GM19397 (cell line): Measurements from ENCODE around the gene TMPRSS2.

Source experiments
- ATAC-seq: cut with Tn5 transposase; IDR thresholded peaks from one replicate; pipeline ENCODE4 v1.9.1; 2021; ENCODE audit warnings: mild to moderate bottlenecking, moderate library complexity; ENCODE audit not compliant: unreplicated experiment

TMPRSS2 gene

GRCh38 chr21:41482980-41483379, 25.0 kb downstream of the TMPRSS2 start:
- no peak for ATAC-seq

GRCh38 chr21:41482301-41482700, 25.7 kb downstream of the TMPRSS2 start:
- ATAC-seq: no peak

- no peak for ATAC-seq
Observed at GRCh38 chr21:41481191-41481590, 26.8 kb downstream of the TMPRSS2 start.

- no peak for ATAC-seq
Observed at GRCh38 chr21:41480086-41480690, 27.8 kb downstream of the TMPRSS2 start.

GRCh38 chr21:41479686-41480085, 28.3 kb downstream of the TMPRSS2 start:
- no peak for ATAC-seq

GRCh38 chr21:41478319-41479177, 29.4 kb downstream of the TMPRSS2 start:
- ATAC-seq: no peak

GRCh38 chr21:41477641-41478318, 30.2 kb downstream of the TMPRSS2 start:
- no peak for ATAC-seq

- ATAC-seq: no peak
Observed at GRCh38 chr21:41475714-41476420, 32.1 kb downstream of the TMPRSS2 start.

GRCh38 chr21:41472753-41473548, 35.0 kb downstream of the TMPRSS2 start:
- no peak for ATAC-seq

GRCh38 chr21:41470054-41470453, 37.9 kb downstream of the TMPRSS2 start:
- no peak for ATAC-seq

- ATAC-seq: no peak
Observed at GRCh38 chr21:41466024-41466820, 41.7 kb downstream of the TMPRSS2 start.

GRCh38 chr21:41465176-41465781, 42.7 kb downstream of the TMPRSS2 start:
- no peak for ATAC-seq

- no peak for ATAC-seq
Observed at GRCh38 chr21:41460578-41461527, 47.1 kb downstream of the TMPRSS2 start.

- no peak for ATAC-seq
Observed at GRCh38 chr21:41459884-41460534, 47.9 kb downstream of the TMPRSS2 start.

GRCh38 chr21:41458559-41458958, 49.4 kb downstream of the TMPRSS2 start:
- no peak for ATAC-seq

- no peak for ATAC-seq
Observed at GRCh38 chr21:41458121-41458520, 49.8 kb downstream of the TMPRSS2 start.

GRCh38 chr21:41453761-41454160, 54.2 kb downstream of the TMPRSS2 start:
- ATAC-seq: no peak

- ATAC-seq: no peak
Observed at GRCh38 chr21:41453198-41453597, 54.8 kb downstream of the TMPRSS2 start.
